Naive B cell (primary cell): Measurements from ENCODE around the gene INO80C. TPM values are rescaled to one million over a fixed set of nuclear protein-coding genes. Genes with fewer than 3 reads are reported as not detected.

ENCODE experiments used
- ATAC-seq, 2 donors: fragments of 150-1000 bp; cut with Tn5 transposase; 2 replicates each; pipeline ENCODE4 v1.10.0; 2021; ENCODE audit warnings: low read depth in 2 of 2, mild to moderate bottlenecking in 2 of 2, moderate library complexity in 2 of 2
- DNase-seq: peaks from one replicate; pipeline ENCODE4 v3.0.0; 2022
- H3K27ac Mint-ChIP-seq, 6 donors: one replicate each; pipeline ENCODE4 v1.8.0; 2020 to 2022; ENCODE audit warnings: mild to moderate bottlenecking in 6 of 6, mixed read lengths in 6 of 6, moderate library complexity in 5 of 6, inconsistent platforms in 2 of 6
- H3K27me3 Mint-ChIP-seq, 3 donors: one replicate each; pipeline ENCODE4 v1.8.0; 2021 to 2022; ENCODE audit warnings: mixed read lengths in 3 of 3, mild to moderate bottlenecking in 1 of 3
- H3K36me3 Mint-ChIP-seq, 2 donors: one replicate each; pipeline ENCODE4 v1.8.0; 2020 to 2022; ENCODE audit warnings: mixed read lengths in 2 of 2, inconsistent platforms in 1 of 2, mild to moderate bottlenecking in 1 of 2
- H3K4me1 Mint-ChIP-seq, 3 donors: one replicate each; pipeline ENCODE4 v1.8.0; 2020 to 2022; ENCODE audit warnings: mixed read lengths in 3 of 3, inconsistent platforms in 1 of 3, mild to moderate bottlenecking in 1 of 3, moderate library complexity in 1 of 3
- H3K4me3 Mint-ChIP-seq, 8 donors: one replicate each; pipeline ENCODE4 v1.8.0; 2020 to 2022; ENCODE audit warnings: mild to moderate bottlenecking in 8 of 8, mixed read lengths in 8 of 8, moderate library complexity in 8 of 8, inconsistent platforms in 2 of 8
- H3K9me3 Mint-ChIP-seq, 7 donors: one replicate each; pipeline ENCODE4 v1.8.0; 2020 to 2022; ENCODE audit warnings: mixed read lengths in 7 of 7, mild to moderate bottlenecking in 5 of 7, inconsistent platforms in 2 of 7, moderate library complexity in 1 of 7
- polyA plus RNA-seq, 6 donors: library from polyadenylated mRNA; unstranded; fragments of 300-500 nt; fragmentation: Illumina TruSeq; gene quantifications; one replicate each; pipeline ENCODE4 v1.2.3, GENCODE V29; 2021; ENCODE audit warnings: low read depth in 6 of 6

INO80C gene, protein sequence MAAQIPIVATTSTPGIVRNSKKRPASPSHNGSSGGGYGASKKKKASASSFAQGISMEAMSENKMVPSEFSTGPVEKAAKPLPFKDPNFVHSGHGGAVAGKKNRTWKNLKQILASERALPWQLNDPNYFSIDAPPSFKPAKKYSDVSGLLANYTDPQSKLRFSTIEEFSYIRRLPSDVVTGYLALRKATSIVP
- 10 to 100 TPM; 30.6 to 49.1 (median 34.2) TPM for polyA plus RNA-seq

DNA sequence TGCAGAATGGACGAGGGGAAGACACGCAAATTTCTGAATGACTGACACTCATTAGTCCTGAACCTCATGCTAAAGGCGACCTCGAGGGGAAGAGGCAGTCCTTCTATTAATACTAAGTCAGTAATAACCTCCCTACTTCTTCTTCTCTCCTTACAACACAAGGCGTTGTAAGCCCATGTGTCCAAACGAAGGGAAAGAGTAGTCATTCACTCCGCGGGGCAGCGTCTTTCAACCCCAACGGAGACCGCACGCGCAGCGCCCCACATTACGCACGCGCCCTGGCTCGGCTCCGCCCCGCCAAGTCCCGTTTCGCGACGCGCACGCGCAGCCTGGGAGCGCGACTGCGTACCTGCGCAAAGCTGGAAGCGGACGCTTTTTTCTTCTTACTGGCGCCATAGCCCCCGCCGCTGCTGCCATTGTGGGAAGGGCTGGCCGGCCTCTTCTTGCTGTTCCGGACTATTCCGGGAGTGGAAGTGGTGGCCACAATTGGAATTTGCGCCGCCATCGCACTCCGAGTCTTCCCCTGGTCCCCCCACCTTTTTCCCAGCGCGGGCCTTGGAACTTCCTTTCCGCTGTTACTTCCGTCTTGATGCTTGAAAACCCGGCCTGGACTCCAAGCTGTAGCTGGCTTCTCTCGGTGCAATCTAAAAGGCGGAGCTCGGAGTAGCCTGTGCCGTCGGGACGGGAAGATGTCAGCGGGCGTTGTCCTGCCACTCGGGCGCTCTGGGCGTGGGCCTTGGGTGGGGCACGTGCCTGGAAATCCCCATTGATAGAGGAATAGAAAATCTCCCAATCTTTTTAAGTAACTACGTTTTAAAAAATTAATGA, at the start of gene INO80C:
INO80C (minus strand) TSS at position 591 of the 828 bp plus-strand sequence; CDS start at position 505, 86 bp downstream.
- peak within 1 kb of the TSS; percentile 97 to 100 (median 100) for H3K27ac Mint-ChIP-seq
- DNase-seq = peak; percentile 91
- H3K27me3 Mint-ChIP-seq = no peaks in the 10 kb centered on the region
- H3K4me1 Mint-ChIP-seq = peaks cover 39 to 56% (median 41%) of the 10 kb centered on the region in 3 donors
- H3K36me3 Mint-ChIP-seq = no peaks in the 10 kb centered on the region
- no peaks in the 10 kb centered on the region for H3K9me3 Mint-ChIP-seq
- peak within 1 kb of the TSS; percentile 89 to 100 (median 98) for H3K4me3 Mint-ChIP-seq
- peak; percentile 85 to 86 for ATAC-seq

DNA sequence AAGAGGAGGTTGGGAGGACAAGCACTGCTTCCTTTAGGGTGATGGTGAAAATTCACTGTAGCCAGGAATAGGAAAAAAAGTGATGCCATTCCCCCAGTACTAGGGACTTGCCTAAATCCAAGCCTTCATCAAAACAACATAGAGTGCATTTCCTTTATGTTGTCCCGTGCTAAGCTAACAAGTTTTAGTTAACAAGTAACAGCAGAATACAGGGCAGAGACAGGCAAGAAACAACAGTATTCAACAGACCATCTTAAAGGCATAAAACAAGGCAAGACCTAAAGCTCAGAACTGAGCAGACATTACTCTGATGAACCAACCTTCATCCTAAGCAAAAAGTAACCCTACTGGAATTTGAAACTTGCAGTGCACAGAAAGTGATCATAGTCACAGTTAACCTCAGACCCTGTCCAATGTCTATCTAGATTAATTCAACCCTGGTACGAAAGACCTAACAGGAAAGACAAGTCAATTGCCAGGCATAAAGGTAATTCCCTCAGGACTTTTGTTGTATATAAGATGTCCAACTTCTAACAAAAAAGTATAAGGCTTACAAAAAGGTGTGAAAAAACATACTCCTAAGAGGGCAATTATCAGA, 49.3 kb upstream of the INO80C start:
- H3K9me3 Mint-ChIP-seq = peaks cover 0 to 4% (median 0%) of the 10 kb centered on the region in 7 donors
- H3K4me3 Mint-ChIP-seq = no peak overlapping the region
- H3K27me3 Mint-ChIP-seq = peaks cover 0 to 9% (median 8%) of the 10 kb centered on the region in 3 donors
- ATAC-seq (no peak), DNase-seq (no peak)
- peaks cover 0 to 7% of the 10 kb centered on the region in 2 donors for H3K36me3 Mint-ChIP-seq
- H3K4me1 Mint-ChIP-seq = no peaks in the 10 kb centered on the region
- no peak overlapping the region for H3K27ac Mint-ChIP-seq

DNA sequence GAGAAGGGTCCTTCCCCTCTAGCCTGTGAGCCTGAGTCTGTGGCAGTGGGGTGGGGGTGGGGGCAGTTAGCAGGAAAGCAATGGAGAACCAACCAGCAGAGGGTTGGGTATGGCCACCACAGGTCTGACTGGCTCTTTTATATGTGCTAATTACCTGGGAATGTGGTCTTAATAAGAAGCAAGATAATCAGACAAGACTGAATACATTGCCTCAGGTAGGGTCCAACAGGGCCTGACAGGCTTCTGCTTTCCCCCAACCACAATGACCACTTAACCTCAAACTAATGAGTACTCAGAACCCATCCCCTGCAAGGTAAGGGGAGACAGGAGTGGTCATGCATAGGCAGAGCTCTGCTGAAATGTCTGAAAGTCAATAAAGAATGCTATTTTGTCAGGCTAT, 44.6 kb upstream of the INO80C start:
- no peaks in the 10 kb centered on the region for H3K4me1 Mint-ChIP-seq
- peaks cover 0 to 4% (median 3%) of the 10 kb centered on the region in 7 donors for H3K9me3 Mint-ChIP-seq
- H3K36me3 Mint-ChIP-seq = peaks cover 0 to 7% of the 10 kb centered on the region in 2 donors
- ATAC-seq = no peak
- H3K27ac Mint-ChIP-seq = no peak overlapping the region
- DNase-seq = no peak
- peaks cover 0 to 9% (median 8%) of the 10 kb centered on the region in 3 donors for H3K27me3 Mint-ChIP-seq
- no peak overlapping the region for H3K4me3 Mint-ChIP-seq

DNA sequence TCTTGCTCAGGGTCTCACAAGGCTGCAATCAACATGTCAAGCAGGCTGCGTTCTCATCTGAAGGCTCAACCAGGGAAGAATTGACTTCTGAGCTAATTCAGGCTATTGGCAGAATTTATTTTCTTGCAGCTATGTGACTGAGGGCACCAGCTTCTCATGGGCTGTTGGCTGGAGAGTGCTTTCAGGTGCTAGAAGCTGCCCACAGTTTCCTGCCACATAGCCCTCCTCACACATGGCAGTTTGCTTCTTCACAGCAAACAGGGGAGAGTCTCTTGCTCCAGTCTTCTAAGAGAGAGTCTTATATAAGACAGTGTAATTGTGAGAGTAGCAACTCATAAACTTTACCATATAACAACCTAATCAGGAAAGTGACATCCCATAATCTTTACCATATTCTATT, 37.5 kb upstream of the INO80C start:
- H3K9me3 Mint-ChIP-seq = peaks cover 9 to 49% (median 28%) of the 10 kb centered on the region in 7 donors
- peaks cover 5 to 19% of the 10 kb centered on the region in 2 donors for H3K36me3 Mint-ChIP-seq
- no peaks in the 10 kb centered on the region for H3K4me1 Mint-ChIP-seq
- no peaks in the 10 kb centered on the region for H3K27me3 Mint-ChIP-seq
- H3K27ac Mint-ChIP-seq = no peak overlapping the region
- H3K4me3 Mint-ChIP-seq = no peak overlapping the region
- ATAC-seq = no peak
- DNase-seq = no peak

DNA sequence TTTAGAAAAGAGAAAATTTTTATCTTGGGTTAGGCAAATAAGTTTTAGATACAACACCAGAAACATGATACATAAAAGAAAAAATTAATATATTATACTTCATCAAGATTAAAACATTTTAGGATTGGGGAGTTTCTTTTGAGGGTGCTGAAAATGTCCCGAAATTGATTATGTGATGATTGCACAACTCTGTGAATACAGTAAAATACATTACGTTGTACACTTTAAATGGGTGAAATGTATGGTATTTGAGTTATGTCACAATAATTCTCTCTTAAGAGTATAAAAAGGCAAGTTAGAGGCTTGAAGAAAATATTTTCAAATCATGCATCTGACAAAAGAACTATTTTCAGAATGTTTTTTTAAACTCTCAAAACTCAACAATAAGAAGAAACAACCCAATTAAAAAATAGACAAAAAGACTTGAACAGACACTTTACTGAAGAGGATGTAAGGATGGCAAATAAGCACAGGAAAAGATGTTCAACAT, 36.2 kb upstream of the INO80C start:
- H3K4me1 Mint-ChIP-seq = no peaks in the 10 kb centered on the region
- ATAC-seq (no peak), DNase-seq (no peak)
- H3K9me3 Mint-ChIP-seq = peaks cover 9 to 56% (median 30%) of the 10 kb centered on the region in 7 donors
- H3K27me3 Mint-ChIP-seq = peaks cover 2 to 6% (median 2%) of the 10 kb centered on the region in 3 donors
- H3K36me3 Mint-ChIP-seq = peaks cover 5 to 19% of the 10 kb centered on the region in 2 donors
- no peak overlapping the region for H3K4me3 Mint-ChIP-seq
- H3K27ac Mint-ChIP-seq = no peak overlapping the region

DNA sequence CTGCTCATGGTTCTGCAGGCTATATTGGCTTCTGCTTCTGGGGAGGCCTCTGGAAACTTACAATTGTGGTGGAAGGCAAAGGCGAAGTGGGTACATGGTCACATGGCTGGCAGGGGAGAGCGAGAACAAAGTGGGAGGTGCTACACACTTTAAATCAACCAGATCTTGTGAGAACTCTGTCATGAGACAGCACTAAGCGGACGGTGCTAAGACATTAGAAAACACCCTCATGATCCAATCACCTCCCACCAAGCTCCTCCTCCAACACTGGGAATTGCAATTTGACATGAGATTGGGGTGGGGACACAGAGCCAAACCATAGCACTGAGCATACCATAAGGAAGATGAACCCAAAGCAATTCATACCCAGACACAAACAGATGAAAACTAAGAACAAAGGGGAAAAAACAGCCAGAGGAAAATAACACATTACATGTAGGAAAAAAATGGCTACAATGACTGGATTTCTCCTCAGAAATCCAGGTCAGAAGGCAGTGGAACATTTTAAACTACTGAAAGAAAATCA, 31.1 kb upstream of the INO80C start:
- Mint-ChIP-seq H3K9me3 (peaks cover 4 to 28% (median 19%) of the 10 kb centered on the region in 7 donors), H3K4me1 (peaks cover 0 to 16% (median 3%) of the 10 kb centered on the region in 3 donors), H3K27ac (no peak overlapping the region), H3K27me3 (peaks cover 24 to 58% (median 47%) of the 10 kb centered on the region in 3 donors), H3K36me3 (peaks cover 5 to 10% of the 10 kb centered on the region in 2 donors), H3K4me3 (no peak overlapping the region)
- ATAC-seq (no peak), DNase-seq (no peak)

DNA sequence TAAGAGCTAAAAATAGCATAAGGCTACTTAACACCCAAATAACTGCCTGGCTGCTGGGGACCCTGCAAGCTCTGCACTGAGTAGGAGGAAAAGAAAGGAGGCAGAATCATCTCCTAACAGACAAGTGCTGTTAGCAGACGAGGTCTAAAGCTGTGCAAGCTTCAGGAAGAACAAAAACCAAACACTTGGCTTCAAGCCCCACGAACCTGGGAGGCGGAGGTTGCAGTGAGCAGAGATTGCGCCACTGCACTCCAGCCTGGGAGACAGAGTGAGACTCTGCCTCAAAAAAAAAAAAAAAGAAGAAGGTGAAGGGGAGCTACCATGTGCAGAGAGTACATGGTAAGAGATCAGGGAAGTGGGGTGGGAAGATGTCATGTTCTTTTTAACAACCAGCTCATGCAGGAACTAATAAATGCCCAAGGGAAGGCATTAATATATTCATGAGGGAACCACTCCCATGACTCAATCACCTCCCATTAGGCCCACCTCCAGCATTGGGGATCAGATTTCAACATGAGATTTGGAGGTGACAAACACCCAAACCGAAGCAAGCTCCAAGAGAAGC, 28.8 kb upstream of the INO80C start:
- Mint-ChIP-seq H3K4me3 (no peak overlapping the region), H3K27ac (peak overlapping the region in 1 of 6 donors; percentile 86), H3K9me3 (peaks cover 0 to 21% (median 16%) of the 10 kb centered on the region in 7 donors), H3K36me3 (peaks cover 0 to 10% of the 10 kb centered on the region in 2 donors), H3K4me1 (peaks cover 0 to 19% (median 3%) of the 10 kb centered on the region in 3 donors), H3K27me3 (peaks cover 30 to 62% (median 51%) of the 10 kb centered on the region in 3 donors)
- no peak for ATAC-seq
- no peak for DNase-seq

DNA sequence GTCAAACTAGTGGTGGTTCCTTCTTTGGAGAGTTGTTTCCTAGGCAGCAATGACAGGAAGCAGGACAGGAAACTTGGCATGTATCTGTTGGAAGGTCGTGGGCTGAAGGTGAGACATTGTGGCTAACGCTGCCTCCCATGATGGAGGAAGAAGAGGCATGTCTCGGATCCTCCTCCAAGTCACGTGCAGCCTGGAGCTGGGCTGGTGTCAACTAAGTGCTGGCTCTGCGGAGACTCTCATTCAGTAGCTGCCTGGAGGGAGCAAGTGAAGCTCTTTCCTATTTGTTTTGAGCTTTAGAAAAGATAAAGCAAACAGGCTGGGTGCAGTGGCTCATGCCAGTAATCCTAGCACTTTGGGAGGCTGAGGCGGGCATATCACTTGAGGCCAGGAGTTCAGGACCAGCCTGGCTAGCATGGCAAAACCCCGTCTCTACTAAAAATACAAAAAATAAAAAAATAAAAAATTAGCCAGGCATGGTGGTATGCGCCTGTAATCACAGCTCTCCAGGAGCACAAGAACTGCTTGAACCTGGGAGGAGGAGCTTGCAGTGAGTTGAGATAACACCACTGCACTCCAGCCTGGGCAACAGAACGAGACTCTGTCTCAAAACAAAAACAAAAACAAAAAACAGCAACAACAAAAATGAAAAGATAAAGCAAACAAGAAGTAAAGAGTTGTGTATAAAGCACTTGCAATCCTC, 28.2 kb upstream of the INO80C start:
- DNase-seq (no peak), ATAC-seq (no peak)
- Mint-ChIP-seq H3K36me3 (peaks cover 3 to 7% of the 10 kb centered on the region in 2 donors), H3K27me3 (peaks cover 34 to 62% (median 51%) of the 10 kb centered on the region in 3 donors), H3K4me3 (no peak overlapping the region), H3K9me3 (peaks cover 0 to 16% (median 11%) of the 10 kb centered on the region in 7 donors), H3K4me1 (peaks cover 0 to 19% (median 3%) of the 10 kb centered on the region in 3 donors), H3K27ac (peak overlapping the region in 1 of 6 donors; percentile 86)

DNA sequence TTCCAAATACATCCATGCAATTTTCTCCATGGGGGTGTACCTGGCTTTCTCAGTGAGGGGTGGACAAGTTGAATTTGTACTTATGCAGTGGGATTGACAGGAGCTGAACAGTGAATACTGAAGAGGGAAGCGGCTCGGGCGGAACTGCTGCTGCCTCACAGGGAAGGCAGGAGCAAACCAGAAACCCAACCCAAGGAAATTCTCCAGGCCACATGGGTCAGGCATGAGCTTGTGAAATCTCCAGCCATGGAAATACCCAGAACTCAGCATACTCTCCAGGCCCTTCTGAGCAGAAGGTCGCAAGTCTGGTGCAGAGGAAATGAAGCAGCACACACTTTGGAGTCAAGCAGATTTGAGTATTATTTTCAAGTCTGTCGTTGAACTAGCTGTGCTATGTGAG, 26.5 kb upstream of the INO80C start:
- H3K27me3 Mint-ChIP-seq = peaks cover 37 to 56% (median 51%) of the 10 kb centered on the region in 3 donors
- ATAC-seq = no peak
- peak overlapping the region in 1 of 6 donors; percentile 57 for H3K27ac Mint-ChIP-seq
- H3K4me1 Mint-ChIP-seq = peaks cover 0 to 19% (median 3%) of the 10 kb centered on the region in 3 donors
- DNase-seq = no peak
- peaks cover 0 to 5% (median 2%) of the 10 kb centered on the region in 7 donors for H3K9me3 Mint-ChIP-seq
- peaks cover 0 to 6% of the 10 kb centered on the region in 2 donors for H3K36me3 Mint-ChIP-seq
- H3K4me3 Mint-ChIP-seq = no peak overlapping the region

DNA sequence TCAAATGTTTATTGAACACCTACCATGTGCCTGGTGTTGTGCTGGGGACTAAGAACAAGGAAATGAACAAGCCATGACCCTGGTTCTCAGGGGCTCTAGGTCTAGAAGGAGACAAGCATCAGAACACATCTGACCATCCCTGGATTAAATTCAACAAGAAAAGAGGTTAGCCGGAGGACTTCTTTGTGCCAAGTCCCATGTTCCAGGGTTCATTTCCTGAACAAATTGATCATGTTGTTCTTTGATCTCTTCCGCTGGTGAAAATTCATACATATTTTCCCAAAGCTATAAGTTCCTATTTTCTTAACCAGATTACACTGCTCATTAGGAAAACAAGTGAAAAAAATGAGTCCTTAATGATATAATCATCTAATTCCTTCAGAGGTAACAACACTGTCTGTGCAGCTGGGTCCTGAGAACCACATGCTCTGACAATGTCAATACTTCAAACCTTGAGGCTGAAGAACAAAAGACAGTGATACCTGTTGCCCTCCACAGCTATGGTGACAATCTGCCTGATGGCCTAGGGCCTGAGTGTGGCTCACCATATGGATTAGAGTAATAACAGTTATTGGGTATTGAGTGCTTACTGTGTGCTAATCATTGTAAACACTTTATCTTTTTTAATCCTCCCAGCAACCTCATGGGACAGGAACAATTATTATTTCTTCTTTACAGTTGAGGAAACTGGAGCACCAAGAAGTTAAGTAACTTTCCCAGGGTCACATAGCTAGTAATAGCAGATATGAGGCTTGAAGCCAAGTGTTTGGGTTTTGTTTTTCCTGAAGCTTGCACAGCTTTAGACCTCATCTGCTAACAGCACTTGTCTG, 24.6 kb upstream of the INO80C start:
- H3K9me3 Mint-ChIP-seq = no peaks in the 10 kb centered on the region

DNA sequence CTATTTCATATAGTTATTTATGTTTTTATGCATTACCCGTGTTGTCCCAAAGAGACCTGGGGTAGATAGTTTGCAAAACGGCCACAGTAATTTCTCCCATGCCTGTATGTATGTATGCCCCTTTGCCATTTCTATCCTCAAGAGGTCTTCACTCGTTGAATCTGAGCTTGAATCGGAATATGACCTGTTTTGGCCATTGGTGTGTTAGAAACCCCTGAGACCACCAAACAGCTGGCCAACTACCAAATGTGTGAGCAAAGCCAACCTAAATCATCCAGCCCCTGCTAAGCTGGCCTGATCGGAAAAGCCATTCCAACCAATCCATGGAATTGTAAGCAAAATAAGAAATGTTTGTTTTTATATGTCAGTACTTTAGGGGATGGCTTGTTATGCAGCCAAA, 23.4 kb upstream of the INO80C start:
- no peak overlapping the region for H3K4me3 Mint-ChIP-seq
- H3K4me1 Mint-ChIP-seq = peaks cover 0 to 15% (median 3%) of the 10 kb centered on the region in 3 donors
- peaks cover 0 to 6% of the 10 kb centered on the region in 2 donors for H3K36me3 Mint-ChIP-seq
- H3K27me3 Mint-ChIP-seq = peaks cover 26 to 27% (median 27%) of the 10 kb centered on the region in 3 donors
- DNase-seq (no peak), ATAC-seq (no peak)
- H3K27ac Mint-ChIP-seq = peak overlapping the region in 1 of 6 donors; percentile 41
- H3K9me3 Mint-ChIP-seq = no peaks in the 10 kb centered on the region

More for the DNA sequence above, 24.6 kb upstream of the INO80C start:
- Mint-ChIP-seq H3K36me3 (peaks cover 0 to 6% of the 10 kb centered on the region in 2 donors), H3K4me3 (no peak overlapping the region), H3K27me3 (peaks cover 26 to 39% (median 36%) of the 10 kb centered on the region in 3 donors), H3K4me1 (peaks cover 0 to 19% (median 3%) of the 10 kb centered on the region in 3 donors), H3K27ac (no peak overlapping the region)
- DNase-seq (no peak), ATAC-seq (no peak)
